HG02759 (cell line): ENCODE data around the gene PAIP1.
"Not testable (repeated sequence)": the region's sequence is repeated elsewhere in the genome, so short reads cannot be mapped to it uniquely, and the experiment has no call there.

Experiments used
- ATAC-seq: cut with Tn5 transposase; IDR thresholded peaks from one replicate; pipeline ENCODE4 v1.9.1; 2021; ENCODE audit warnings: mild to moderate bottlenecking, moderate library complexity; ENCODE audit not compliant: unreplicated experiment

Gene PAIP1, protein sequence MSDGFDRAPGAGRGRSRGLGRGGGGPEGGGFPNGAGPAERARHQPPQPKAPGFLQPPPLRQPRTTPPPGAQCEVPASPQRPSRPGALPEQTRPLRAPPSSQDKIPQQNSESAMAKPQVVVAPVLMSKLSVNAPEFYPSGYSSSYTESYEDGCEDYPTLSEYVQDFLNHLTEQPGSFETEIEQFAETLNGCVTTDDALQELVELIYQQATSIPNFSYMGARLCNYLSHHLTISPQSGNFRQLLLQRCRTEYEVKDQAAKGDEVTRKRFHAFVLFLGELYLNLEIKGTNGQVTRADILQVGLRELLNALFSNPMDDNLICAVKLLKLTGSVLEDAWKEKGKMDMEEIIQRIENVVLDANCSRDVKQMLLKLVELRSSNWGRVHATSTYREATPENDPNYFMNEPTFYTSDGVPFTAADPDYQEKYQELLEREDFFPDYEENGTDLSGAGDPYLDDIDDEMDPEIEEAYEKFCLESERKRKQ

DNA sequence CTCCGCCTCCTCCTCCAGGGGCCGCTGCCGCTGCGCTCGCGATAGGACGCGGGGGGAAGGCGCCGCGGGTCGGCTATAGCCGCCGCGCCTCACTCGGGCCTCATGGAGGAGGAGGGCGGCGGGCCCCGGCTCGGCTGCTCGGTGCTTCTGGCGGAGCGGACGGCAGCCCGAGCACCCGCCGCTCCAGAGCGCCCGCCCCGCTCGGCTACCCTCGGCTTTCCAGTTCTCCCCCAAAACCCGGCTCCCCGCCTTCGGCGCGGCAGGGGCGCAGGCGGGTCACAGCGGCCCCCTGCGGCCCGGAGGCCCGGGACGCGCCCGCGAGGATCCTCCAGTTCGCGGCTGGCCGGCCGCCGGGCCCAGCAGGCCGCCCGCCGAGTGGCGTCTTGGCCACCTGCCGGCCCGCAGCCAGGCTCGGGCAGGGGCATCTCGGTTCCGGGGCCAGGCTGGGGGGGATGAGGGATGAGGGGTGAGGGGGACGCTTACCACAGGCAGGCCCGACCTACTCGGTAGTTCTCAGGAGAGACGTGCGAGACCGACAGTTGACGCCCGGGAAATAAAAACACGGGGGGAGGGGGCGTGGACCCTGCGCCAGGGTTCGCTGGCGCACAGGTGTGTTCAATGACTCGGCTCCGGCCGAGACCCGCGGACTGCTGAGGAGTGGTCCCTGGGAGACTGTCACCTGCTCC, at the start of gene PAIP1:
Gene PAIP1, minus strand, starts transcription at position 221 of the 686 bp plus-strand sequence. CDS start 231 bp downstream, outside the sequence.
- ATAC-seq, result peak; percentile 82

DNA sequence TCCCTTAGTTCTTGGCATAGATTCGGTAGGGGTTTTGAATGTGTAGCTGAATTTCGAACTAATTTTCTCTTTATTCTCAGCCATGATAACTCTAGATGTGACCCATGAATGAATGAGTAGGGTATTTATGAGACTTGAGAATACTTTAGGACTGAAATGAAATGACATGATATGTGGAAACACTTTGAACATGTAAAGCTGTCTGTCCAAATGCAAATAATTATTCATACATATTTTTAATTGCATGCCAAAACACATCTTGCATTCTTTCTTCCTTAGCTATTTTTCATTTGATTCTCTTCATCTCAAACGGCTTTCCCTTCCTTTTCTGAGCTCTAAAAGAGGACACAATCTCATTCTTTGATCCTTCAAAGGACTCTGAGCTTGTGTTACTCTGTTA, 49.5 kb upstream of the PAIP1 start:
- no peak for ATAC-seq

DNA sequence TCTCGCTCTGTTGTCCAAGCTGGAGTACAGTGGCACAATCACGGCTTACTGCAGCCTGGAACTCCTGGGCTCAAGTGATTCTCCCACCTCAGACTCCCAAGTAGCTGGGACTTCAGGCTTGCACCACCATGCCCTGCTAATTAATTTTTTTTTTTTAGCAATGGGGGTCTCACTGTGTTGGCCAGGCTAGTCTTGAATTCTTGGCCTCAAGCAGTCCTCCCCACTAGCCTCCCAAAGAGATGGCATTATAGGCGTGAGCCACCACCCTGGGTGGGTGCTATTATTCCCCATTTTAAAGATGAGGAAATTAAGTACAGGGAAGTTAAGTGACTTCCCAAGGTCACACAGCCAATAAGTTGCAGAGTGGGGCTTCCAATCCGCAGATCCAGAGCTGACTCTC, 47.8 kb upstream of the PAIP1 start:
- ATAC-seq, result no peak

DNA sequence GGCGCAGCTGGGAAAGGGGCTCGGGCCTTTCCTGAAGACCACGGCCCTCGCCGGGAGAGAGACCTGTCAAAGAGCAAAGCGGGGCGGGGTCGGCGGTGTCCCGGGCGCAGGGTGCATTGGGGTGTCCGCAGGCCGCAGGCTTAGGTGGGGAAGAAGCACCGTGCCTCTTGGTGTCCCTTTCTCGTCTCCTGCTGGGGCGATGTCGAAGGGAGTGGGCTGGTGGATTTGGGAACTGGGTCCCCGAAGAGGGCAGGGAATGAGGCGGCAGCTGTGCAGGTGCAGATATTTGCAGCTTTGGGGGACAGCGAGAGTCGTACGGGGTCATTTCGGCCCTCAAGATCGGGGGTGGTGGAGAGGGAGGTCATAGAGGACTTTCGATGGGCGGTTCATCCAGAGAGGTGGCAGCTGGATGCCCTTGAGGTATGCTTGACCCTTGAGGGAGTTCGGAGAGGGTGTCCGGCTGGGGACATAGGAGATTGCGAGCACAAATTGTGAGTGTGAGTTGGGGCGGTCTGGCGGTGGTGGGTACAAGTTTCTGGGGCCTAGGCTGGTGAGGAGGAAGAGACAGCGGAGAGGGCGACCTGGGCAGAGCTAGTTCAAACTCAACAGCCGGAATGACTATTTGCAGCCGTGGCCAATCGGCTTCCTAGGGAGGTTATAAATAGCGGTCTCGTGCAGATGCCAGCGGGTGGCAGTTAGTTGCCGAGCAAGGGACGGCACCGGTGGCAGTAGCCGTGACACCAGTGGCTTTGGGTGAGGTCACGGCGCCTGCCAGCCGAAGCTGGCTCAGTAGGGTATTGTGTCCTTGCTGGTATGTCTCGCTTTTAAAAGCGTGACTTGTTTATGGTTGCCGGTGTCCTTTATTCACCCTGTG, 46.7 kb upstream of the PAIP1 start:
- ATAC-seq, result peak; percentile 56

DNA sequence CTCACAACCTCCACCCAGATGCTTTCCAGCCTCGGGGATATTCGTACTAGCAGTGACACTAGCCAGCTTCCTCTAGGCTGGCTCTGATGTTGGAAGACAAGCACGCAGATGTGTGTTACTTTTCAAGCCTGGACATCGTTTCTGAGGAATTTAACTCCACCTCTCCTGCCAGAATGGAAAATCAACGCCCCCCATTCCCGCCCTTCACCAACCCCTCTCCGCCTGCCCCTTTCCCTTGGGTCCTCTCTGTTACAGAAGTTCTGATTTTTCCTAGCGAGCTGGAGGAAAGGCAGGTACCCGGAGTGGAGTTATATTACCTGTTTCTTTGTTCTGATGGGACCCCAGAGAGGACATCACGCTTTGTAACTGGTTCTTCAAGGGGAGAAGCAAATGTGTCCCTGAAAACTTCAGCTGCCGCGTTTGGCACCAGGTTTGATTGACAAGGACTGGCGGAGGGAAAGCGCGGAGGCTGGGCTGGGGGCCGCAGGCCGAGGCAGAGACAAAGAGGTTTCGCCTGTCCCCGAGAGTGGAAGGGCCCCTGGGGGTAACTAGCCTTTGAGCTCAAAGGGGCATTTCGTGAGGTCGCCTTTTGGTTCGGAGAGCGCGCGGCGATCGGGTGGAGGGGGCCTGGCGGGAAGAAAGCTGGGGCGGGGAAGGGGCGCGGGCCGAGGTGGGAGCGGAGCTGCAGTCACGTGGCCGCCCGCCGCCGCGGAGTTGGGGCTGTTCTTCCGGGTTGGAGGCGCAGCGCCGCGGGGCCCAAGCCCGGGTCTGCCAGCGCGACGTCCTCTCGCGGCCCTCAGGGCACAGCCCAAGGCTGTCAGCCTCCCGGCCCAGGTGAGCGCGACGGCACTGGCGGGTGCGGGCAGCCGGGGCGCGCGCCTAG, 45.8 kb upstream of the PAIP1 start, which contains the start of gene NNT:
Gene NNT, plus strand, starts transcription at position 720 of the 883 bp plus-strand sequence. CDS start 6,016 bp downstream, outside the sequence.
- peak; percentile 82 for ATAC-seq

DNA sequence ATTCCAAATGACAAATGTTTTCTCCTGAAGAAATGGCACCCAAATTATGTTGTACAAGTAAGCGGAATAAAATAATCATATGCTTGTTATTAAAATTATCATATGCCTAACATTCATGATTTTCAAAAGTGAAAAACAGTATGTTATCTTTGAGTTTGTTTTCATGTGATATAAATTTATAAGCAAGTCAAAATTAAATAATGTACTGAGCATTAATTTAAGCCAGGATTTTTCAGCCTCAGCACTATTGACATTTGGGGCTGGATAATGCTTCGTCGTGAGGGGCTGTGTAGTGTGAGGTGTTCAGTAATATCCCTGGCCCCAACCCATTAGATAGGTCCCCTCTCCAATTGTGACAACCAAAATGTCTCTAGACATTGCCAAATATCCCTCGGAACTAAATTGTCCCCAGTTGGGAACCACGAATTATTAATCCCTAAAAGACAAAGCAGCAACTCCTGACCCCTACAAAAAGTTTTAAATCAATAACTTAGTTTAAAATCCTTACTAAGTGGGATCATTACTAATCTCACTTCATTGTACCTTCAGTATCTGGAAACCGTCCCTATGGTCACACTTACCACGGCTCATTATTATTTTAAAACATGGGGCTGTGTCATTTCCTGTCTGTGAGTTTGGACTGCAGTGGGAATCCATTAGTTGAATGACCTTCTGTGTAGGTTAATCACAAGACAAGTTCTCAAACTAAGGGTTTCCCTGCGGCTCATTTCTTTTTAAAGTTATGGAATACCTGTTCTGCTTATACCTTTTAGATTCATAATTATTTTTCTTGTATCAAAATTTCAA, 44.8 kb upstream of the PAIP1 start:
- no peak for ATAC-seq

DNA sequence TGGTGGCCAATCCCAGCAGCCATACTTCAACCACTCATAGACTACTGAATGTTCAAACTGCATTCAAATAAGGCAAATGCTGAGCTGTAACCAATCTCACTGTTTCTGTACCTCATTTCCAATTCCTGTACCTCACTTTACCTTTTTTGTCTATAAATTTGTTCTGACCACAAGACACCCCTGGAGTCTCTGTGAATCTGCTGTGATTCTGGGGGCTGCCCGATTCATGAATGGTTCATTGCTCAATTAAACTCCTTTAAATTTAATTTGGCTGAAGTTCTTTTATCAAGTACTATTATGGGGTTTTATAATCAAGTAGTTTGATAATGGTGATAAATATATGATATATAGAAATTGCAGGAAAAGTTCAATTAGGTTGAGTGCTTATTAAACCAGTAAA, 42.0 kb upstream of the PAIP1 start:
- not testable (repeated sequence) for ATAC-seq

DNA sequence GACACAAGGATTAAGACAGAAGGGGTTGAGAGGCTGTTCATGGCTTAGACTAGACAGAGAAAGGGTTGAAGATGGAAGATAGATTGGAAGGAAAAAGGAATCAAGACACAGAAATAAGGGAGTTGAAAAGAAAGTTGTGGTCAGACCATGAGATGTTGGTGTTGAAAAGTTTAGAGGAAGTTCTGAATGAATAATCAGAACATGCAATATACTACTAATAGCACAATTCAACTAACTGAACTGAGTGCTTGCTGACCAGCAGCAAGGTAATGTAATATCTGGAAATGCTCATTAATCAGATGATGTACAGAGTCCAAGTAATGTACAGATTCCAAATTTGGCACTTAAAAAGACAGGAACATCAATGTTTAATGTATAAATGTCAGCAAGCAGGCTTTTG, 35.5 kb upstream of the PAIP1 start:
- ATAC-seq, result peak; percentile 48

DNA sequence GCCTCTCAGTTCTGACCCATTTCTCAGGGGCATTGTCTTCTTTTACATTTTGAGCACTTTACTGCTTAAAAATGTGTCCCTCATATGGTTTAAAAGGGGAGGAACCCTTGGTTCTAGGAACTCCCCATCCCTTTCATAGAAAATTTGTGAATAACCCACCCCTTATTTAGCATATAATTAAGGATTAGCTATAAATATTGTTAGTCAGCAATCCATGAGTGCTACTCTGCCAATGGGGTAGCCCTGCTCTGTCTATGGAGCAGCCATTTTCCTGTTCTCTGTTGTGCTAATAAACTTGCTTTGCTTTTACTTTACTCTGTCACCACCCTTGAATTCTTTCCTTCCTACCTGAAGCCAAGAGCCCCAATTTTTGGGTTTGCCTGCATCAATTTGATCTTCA, 33.8 kb upstream of the PAIP1 start:
- no peak for ATAC-seq

DNA sequence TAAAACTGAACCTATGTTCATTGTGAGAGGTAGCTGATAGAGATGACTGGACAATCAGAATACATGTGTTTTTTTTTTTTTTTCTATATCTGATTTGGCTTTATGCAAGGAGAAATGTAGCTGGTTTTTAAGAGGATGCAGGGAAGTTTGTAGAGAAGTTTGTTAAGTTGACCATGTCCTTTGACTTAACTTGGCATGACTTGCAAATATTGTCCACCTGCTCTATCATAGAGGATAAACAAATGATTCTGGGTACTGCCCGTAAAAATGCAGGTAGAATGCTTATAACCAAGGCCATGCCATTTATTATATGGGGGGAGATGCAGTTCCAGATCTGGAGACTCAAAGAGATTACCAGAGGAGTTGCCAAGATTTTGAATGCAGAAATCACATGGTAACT, 32.4 kb upstream of the PAIP1 start:
- no peak for ATAC-seq

DNA sequence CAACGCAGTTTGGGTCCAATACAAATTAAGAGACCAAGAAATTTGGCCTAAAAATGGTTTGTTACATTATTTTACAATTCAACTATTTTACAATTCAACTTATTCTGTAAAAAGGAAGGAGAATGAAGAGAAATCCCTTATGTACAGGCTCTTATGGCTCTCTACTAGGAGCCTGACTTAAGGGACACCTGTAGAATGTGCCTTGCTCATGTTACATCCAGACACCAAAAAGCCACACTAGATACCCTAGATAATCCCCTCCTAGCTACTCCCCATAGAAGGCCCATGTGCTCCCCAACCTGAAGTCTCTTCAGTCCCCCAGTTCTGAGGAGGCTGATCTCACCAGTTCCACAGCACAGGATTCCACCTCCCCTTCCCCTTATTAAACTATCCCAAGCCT, 32.0 kb upstream of the PAIP1 start:
- ATAC-seq, result no peak

DNA sequence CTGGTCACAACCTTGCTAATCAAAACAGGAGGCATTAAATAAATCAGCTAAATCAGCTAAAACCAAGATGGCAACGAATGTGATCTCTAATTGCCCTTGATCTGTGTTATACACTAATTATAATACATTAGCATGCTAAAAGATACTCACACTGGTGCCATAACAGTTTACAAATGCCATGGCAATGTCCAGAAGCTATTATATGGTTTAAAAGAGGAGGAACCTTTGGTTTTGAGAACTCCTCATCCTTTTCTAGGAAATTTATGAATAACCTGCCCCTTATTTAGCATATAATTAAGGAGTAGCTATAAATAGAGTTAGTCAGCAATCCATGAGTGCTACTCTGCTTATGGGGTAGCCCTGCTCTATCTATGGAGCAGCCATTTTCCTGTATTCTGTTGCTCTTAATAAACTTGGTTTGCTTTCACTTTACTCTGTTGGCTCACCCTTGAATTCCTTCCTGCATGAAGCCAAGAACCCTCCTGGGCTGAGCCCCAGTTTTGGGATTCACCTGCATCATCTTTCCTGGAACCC, 27.4 kb upstream of the PAIP1 start:
- no peak for ATAC-seq

DNA sequence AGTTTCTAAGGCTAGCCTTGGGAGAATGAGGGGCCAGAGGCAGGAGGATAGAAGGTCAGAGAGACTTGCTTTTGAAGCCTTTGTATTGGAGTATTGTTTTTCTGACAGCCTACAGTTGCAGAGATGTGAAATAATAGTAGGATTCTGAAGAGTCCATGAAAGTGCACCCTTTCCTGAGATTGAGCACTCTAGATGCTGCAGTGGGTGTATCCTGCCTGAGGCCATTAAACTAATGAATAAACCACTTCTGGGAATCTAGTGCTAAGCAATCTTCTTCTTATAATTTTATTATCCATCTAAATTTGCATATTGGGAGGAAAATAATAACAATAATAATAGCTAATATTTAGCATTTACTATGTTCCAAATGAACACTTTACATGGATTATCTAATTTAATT, 26.8 kb upstream of the PAIP1 start:
- no peak for ATAC-seq

DNA sequence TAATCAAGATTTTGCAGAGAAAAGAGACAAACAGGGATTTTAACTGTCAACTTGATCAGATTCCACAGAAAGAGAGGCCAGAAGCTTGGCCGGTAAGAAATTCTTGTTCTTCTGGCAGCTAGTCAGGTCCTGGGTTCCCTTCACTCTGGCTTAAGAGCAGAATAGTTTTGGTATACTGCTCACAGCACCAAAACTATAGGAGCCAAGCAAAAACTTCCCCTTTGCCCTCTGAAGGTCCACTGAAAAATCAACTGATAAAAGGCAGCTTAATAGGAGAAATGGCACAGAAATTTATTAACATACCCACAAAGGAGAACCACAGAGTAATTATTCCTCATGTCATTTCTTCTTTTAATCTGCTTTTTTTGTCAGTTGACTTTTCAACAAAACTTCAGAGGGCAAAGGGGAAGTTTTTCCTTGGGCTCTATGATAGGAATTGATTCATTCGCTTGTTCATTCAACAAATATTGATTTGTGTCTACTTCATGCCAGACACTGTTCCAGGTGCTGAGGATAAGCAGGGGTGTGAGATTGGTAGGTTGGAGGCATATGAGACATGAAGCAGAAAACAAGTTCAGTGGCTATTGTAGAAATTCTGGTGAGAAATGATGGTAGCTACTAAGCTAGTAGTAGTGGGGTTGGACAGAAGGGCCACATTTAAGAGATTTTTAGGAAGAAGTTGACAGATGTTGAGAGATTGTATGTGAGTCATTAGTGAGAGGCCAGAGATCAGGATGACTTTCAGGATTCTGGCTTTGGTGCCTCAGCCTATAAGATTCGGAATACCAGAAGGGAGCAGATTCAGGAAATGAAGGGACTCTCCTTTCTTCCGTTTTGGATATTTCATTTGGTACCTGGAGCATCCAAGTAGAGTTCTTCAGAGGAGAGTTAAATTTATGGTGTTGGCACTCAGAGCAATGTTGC, 25.5 kb upstream of the PAIP1 start:
- no peak for ATAC-seq

DNA sequence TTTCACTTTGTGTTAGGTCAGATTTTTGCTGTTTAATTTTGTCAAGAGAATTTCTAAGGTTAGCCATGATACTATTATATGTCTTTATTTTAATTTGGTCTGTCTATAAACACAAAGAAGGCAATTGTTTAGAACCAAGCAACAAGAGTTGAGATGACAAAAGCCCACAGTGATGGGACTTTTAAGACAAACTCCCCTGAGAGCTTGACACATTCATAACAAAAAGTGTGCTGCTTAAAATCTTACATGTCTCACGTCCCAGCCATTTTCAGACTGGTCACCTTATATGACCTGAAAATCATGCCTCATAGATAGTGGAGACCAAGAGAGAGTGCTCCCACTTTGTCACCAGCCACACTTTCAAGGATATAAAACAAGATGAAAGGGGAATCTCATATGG, 24.5 kb upstream of the PAIP1 start:
- no peak for ATAC-seq

DNA sequence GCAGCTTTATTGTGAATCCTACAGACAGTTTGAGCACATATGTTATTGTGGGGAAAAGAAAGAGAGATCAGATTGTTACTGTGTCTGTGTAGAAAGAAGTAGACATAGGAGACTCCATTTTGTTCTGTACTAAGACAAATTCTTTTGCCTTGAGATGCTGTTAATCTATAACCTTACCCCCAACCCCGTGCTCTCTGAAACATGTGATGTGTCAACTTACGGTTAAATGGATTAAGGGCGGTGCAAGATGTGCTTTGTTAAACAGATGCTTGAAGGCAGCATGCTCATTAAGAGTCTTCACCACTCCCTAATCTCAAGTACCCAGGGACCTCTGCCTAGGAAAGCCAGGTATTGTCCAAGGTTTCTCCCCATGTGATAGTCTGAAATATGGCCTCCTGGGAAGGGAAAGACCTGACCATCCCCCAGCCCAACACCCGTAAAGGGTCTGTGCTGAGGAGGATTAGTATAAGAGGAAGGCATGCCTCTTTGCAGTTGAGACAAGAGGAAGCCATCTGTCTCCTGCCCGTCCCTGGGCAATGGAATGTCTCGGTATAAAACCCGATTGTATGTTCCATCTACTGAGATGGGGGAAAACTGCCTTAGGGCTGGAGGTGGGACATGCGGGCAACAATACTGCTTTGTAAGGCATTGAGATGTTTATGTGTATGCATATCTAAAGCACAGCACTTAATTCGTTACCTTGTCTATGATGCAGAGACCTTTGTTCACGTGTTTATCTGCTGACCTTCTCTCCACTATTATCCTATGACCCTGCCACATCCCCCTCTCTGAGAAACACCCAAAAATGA, 23.7 kb upstream of the PAIP1 start:
- not testable (repeated sequence) for ATAC-seq

DNA sequence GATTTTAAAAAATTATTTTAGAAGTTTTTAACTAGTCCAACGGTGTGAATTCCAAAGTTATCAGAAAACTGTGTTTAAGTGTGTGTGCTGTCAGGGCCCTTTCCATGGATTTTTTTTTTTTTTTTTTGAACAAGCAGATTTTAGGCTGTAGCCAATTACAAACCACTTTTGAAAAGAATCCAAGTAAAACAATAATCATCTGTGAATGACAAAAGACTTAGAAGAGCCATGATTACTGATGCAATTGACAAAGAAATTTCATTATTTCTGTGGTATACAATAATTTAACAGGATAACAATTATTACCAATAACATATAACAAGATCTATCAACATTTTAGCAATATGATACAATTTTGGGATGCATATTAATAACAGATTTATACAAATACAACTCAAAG, 16.2 kb upstream of the PAIP1 start:
- no peak for ATAC-seq
